Body of pancreas (tissue), 4 donors: ENCODE measurements around the gene TBCE. TPM values are rescaled to one million over a fixed set of nuclear protein-coding genes. Genes with fewer than 3 reads are reported as not detected.

ENCODE experiments used
- ATAC-seq: fragments of 150-250 bp; one replicate; pipeline ENCODE4 v1.9.1; 2016
- DNase-seq, 4 donors: peaks; one replicate each; pipeline ENCODE4 v3.0.0-alpha.2; 2019
- H3K27ac ChIP-seq, 4 donors: fragments of 200-600 bp; sonication (generic); 1 replicate in 3 of 4; 2 replicates in 1 of 4; pipeline versions ENCODE4 v1.5.1 to v1.6.1; 2016 to 2019; ENCODE audit warnings: mild to moderate bottlenecking in 1 of 4, mixed read lengths in 1 of 4, moderate library complexity in 1 of 4
- H3K27me3 ChIP-seq, 2 donors: fragments of 200-600 bp; sonication (generic); one replicate each; pipeline ENCODE4 v1.6.0; 2016; ENCODE audit warnings: mild to moderate bottlenecking in 1 of 2
- H3K36me3 ChIP-seq, 2 donors: fragments of 200-600 bp; sonication (generic); replicated peaks in 1 of 2; 2 replicates each; pipeline ENCODE4 v1.5.1; 2016; ENCODE audit warnings: low read depth in 2 of 2; ENCODE audit not compliant: insufficient read depth in 1 of 2
- H3K4me1 ChIP-seq: fragments of 200-600 bp; sonication (generic); one replicate; pipeline ENCODE4 v1.6.0; 2016
- H3K4me3 ChIP-seq, 2 donors: fragments of 200-600 bp; sonication (generic); 1 replicate in 1 of 2; 2 replicates in 1 of 2; pipeline ENCODE4 v1.5.1; 2016 to 2019
- H3K9me3 ChIP-seq, 3 donors: fragments of 200-600 bp; sonication (generic); 1 replicate in 2 of 3; 2 replicates in 1 of 3; pipeline ENCODE4 v1.5.1; 2016
- POLR2A ChIP-seq, 3 donors: fragments of 450-650 bp; IDR thresholded peaks; one replicate each; pipeline ENCODE4 v1.6.1; 2016; ENCODE audit warnings: antibody characterized with exemption in 3 of 3, mild to moderate bottlenecking in 2 of 3
- WGBS, 2 donors: methylation state at CpG; one replicate each; pipeline ENCODE4 v1.1.5; 2017; 5-methylcytosine and 5-hydroxymethylcytosine counted together
- intact Hi-C: fragments of 100-400 bp; cut with DNase I; formaldehyde crosslinking; loops from one replicate; pipeline ENCODE4 v1.15.1; 2023
- total RNA-seq, 2 donors: library from RNA; depleted of rRNA; stranded (reverse); fragments of >200 nt; gene quantifications; one replicate each; pipeline ENCODE4 v1.1.0, GENCODE V29; 2016
- TF ChIP-seq, protein P1 (sequence below), 7 experiments: fragments of 450-650 bp in 4 of 7; fragments of 200-600 bp in 3 of 7; sonication (generic) in 3 of 7; IDR thresholded peaks; one replicate each; pipeline ENCODE4 v1.5.1; 2016 to 2019; ENCODE audit warnings: antibody characterized with exemption in 7 of 7

The TBCE gene
- total RNA-seq, 2 donors from 2014 or later, result 15.0 to 22.1 TPM

DNA sequence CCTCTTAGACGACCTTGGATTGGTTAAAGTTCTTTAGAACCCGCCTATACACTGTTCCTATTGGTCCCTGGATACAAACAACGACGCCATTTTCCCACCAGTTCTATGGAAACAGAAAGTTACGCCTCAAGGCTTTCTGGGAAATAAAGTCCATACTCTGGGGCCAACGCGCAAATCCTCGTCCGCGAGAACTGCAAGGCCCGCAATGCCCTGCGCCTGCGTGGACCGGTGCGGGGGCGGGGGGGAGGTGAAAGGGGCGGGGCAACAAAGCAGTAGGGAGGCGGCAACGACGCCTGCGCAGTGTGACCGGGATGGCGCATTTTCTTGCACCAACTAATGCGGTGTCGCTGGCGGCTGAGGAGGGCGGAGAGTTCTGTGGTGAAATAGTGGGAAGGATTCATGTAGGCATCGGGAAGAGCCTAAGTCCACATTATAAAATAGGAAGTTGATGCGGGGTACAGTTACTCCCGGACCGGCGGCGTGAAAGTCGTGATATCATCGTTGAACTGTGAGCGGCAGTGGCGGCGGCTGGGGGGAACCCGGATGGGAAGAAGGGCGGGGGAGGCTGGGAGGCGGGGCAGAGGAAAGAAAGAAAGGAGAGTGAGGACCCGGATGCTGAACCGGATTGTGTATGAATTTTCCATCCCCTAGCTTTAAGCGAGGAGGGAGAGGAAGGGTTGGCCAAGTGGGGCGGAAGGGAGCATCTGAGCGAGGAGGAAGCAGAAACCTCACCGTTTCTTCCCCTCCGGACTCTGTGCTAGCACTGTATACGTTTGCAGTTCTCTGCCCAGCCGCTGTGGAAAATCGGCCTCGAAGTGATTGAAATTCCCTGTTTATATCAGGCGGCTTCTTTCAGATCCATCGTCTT is 38.7 kb upstream of the TBCE start, which contains the start of gene GGPS1:
Gene GGPS1, plus strand, starts transcription at position 300 of the 868 bp plus-strand sequence. CDS start 6,695 bp downstream, outside the sequence.
- 0 to 1% methylated on average over 53 to 54 of the region's 54 CpGs for whole genome bisulfite sequencing, 2 donors
- no peaks in the 10 kb centered on the region for H3K27me3 ChIP-seq
- peak within 1 kb of the TSS; percentile 89 to 93 for H3K4me3 ChIP-seq
- TF ChIP-seq, protein P1, sequence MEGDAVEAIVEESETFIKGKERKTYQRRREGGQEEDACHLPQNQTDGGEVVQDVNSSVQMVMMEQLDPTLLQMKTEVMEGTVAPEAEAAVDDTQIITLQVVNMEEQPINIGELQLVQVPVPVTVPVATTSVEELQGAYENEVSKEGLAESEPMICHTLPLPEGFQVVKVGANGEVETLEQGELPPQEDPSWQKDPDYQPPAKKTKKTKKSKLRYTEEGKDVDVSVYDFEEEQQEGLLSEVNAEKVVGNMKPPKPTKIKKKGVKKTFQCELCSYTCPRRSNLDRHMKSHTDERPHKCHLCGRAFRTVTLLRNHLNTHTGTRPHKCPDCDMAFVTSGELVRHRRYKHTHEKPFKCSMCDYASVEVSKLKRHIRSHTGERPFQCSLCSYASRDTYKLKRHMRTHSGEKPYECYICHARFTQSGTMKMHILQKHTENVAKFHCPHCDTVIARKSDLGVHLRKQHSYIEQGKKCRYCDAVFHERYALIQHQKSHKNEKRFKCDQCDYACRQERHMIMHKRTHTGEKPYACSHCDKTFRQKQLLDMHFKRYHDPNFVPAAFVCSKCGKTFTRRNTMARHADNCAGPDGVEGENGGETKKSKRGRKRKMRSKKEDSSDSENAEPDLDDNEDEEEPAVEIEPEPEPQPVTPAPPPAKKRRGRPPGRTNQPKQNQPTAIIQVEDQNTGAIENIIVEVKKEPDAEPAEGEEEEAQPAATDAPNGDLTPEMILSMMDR (IDR thresholded peaks at IDR 0.05), result peak in 4 of 7 experiments; percentile 7 to 33 (median 14)
- peak; percentile 61 to 93 (median 74) for TF ChIP-seq POLR2A (IDR thresholded peaks at IDR 0.05)
- H3K9me3 ChIP-seq, result no peaks in the 10 kb centered on the region
- intact Hi-C loops, result loop anchor here (10.0 kb wide), 1 partner anchor 64 kb away; no protein-coding TSS in a partner anchor
- peak within 1 kb of the TSS; percentile 91 to 96 (median 93) for H3K27ac ChIP-seq
- DNase-seq (peak; percentile 98 to 99 (median 98)), ATAC-seq (peak; percentile 90)
- H3K4me1 ChIP-seq, result peaks cover 62% of the 10 kb centered on the region
- H3K36me3 ChIP-seq, result no peaks in the 10 kb centered on the region

DNA sequence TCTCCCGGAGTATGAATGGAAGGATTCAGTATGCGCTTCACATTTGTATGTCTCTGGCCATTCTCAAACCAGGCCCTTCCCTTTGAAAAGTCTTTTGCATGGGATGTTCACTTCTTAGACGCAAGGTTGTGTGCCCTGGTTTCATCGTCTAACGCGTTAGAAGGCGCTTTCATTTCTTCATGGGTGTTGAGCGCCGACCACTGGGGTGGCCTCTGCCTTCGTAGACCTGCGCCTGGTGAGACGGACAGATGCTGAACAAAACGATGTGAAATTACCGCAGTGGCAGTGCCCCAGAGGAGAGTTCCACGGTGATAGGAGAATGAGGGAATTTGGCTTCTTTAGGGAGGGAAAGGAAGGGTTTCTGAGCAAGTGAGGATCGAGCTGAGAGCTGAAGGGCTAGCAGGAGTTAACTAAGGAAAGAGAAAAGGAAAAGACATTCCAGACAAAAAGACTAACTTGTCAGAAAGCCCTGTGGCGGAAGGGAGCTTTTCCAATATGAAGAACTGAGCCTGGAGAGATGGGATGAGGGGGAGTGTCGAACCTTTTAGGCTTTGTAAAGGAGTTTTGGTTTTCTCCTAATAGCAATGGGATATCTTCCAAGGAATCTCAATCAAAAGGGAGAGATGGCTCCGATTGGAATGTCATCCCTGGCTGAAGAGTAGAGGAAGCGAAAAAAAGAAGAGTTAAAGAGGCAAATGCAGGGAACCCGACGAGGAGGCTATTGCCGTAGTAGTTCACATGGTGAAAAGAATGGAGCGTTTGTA is 37.9 kb upstream of the TBCE start:
- DNase-seq (peak; percentile 40 to 60 (median 48)), ATAC-seq (no peak)
- peak overlapping the region; percentile 79 to 95 (median 88) for H3K27ac ChIP-seq
- H3K27me3 ChIP-seq, result no peaks in the 10 kb centered on the region
- H3K36me3 ChIP-seq, result no peaks in the 10 kb centered on the region
- 2 to 4% methylated on average over 24 of the region's 24 CpGs for WGBS, 2 donors
- peaks cover 57% of the 10 kb centered on the region for H3K4me1 ChIP-seq
- H3K4me3 ChIP-seq, result peak overlapping the region; percentile 34 to 38
- TF ChIP-seq, protein P1 (IDR thresholded peaks at IDR 0.05), result peak in 2 of 7 experiments; percentile 21 to 41
- TF ChIP-seq POLR2A (IDR thresholded peaks at IDR 0.05), result no peak
- no peaks in the 10 kb centered on the region for H3K9me3 ChIP-seq
- intact Hi-C loops, result loop anchor here (10.0 kb wide), 1 partner anchor 65 kb away; no protein-coding TSS in a partner anchor

DNA sequence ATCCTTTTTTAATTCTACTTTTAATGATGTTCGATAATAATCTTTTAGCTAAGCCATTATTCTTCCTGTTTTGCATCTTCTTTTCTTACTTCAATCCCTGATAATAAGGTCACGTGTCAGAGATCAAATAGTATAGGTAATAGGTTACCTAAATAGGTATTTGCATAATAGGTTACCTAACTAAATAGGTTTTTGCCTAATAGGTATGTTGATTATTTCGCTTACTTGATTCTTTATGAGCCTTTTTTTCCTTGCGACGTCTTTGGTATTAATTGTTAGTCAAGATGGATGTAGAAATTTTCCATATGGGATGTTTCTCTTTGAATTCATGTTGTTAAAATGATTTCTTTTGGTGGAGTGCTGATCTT is 36.3 kb upstream of the TBCE start:
- no peaks in the 10 kb centered on the region for H3K36me3 ChIP-seq
- no peak overlapping the region for H3K4me3 ChIP-seq
- intact Hi-C loops, result no loop called here
- peaks cover 41% of the 10 kb centered on the region for H3K4me1 ChIP-seq
- TF ChIP-seq, protein P1 (IDR thresholded peaks at IDR 0.05), result no peak
- no peak for TF ChIP-seq POLR2A (IDR thresholded peaks at IDR 0.05)
- 79 to 80% methylated on average over 5 of the region's 5 CpGs for WGBS, 2 donors
- H3K27ac ChIP-seq, result no peak overlapping the region
- H3K27me3 ChIP-seq, result no peaks in the 10 kb centered on the region
- DNase-seq, result no peak
- no peaks in the 10 kb centered on the region for H3K9me3 ChIP-seq
- no peak for ATAC-seq

DNA sequence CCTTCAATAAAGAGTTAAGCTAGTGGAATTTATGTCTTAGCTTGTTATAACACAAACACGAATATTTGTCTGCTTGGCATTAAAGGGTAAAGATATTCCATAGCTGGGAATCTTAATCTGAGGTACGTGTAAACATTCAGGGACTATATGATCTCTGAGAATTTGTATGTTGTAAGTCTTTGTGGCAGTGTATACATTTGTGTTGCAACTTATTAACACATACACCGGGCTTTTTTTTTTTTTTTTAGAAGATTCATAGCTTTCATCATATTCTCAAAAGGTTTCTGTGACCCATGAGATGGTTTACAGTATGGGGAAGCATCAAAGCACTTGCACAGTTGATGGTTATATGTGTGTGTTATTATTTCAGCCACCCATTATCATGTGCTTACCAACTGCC is 35.8 kb upstream of the TBCE start:
- no peaks in the 10 kb centered on the region for H3K36me3 ChIP-seq
- H3K27ac ChIP-seq, result no peak overlapping the region
- ATAC-seq (no peak), DNase-seq (no peak)
- WGBS, 2 donors, result 22 to 28% methylated on average over 3 of the region's 3 CpGs
- no peaks in the 10 kb centered on the region for H3K27me3 ChIP-seq
- no peaks in the 10 kb centered on the region for H3K9me3 ChIP-seq
- TF ChIP-seq POLR2A (IDR thresholded peaks at IDR 0.05), result no peak
- TF ChIP-seq, protein P1 (IDR thresholded peaks at IDR 0.05), result no peak
- intact Hi-C loops, result no loop called here
- H3K4me1 ChIP-seq, result peaks cover 36% of the 10 kb centered on the region
- no peak overlapping the region for H3K4me3 ChIP-seq
